ENCODE data around the gene TMPRSS6.

Gene TMPRSS6

DNA sequence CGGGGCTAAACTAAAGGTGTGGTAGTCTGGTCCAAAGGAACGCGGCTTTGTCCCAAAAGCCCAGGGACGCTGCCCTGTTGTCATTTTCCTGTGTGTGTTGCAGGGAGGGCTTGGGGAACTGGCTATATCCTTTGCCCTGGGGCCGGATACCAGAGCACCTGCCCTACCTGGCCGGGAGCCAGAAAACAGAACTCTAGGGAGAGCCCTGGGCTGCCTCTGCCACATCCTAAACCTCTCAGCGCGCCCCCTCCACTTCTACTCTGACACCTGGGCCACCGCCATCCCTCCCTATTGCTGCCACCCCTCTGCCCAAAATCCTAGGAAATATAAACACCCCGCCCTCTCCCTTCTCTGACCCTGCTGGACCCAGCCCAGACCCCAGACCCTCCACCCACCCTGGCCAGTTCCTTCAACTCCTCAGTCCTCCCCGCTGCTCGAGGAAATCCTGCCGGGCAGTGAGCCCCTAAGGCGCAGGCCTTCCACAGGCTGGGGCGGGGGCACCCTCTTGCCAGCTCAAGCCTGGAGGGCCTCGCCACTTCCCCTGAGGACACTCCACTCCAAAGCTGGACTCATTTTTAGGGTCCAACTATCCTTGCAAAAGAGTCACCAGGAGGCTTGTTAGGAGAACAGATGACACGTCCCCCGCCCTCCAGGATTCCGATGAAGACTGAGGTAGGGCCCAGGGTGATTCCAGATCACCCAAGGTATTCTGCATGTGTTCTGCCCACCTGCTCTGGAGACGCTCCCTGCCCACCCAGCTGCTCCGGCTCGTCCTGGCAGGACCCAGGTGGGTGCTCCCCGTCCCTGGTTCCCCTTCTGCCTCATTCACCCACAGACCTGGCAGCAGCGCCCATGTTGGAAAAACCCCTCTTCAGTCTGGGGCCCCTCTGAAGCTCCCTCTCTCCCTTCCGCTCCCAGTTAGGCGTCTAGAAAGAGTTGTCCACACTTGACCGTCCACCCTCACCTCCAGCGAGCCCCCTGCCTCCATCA lies 45.8 kb downstream of the TMPRSS6 start:
- no peak for DNase-seq

GRCh38 chr22:37062702-37063381 lies 46.7 kb downstream of the TMPRSS6 start:
- no peak for DNase-seq

- DNase-seq = peak in 1 of 2 experiments; percentile 40
These were observed 47.2 kb downstream of the TMPRSS6 start for GRCh38 chr22:37062376-37062675.

DNA sequence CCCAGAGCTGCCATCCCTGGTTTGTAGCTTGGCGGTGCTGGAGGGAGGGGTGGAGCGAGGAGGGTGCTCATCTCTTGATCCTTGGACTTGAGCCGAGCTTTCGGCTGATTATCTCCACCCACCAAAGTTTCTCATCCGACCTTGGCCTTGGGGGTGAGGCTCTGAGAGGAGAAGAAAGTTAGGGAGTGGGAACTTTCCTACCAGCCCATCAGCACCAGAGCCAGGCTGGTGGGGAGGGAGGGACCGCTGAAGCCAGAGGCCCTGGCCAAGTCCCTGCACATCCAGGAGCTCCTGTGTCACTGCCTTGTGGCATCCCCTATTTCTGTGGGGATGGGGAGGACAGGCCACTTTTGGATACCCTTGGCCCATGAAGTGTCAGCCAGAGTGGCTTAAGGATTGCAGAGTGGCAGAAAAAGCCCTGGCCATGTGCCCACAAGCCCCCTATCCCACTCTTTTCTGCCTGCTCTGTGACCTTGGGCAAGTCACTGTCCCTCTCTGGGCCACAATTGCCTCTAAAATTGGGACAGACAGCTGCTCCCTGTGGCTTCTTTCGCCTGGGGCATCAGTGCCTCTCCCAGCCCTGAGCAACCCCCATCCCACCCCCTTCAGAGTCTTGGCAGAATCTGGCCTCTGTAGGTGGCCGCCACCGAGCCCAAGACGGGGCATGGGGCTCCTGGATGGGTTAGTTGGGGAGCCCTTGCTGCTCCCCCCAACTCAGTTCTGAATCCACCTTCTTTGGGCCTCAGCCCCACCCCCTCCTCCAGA lies 47.7 kb downstream of the TMPRSS6 start:
- no peak for DNase-seq

- peak; percentile 72 to 79 for DNase-seq
These were observed 48.5 kb downstream of the TMPRSS6 start for GRCh38 chr22:37060801-37061610.

- DNase-seq = no peak
These were observed 49.5 kb downstream of the TMPRSS6 start for GRCh38 chr22:37059876-37060449.

GRCh38 chr22:37058917-37059701 lies 50.4 kb downstream of the TMPRSS6 start:
- no peak for DNase-seq

DNA sequence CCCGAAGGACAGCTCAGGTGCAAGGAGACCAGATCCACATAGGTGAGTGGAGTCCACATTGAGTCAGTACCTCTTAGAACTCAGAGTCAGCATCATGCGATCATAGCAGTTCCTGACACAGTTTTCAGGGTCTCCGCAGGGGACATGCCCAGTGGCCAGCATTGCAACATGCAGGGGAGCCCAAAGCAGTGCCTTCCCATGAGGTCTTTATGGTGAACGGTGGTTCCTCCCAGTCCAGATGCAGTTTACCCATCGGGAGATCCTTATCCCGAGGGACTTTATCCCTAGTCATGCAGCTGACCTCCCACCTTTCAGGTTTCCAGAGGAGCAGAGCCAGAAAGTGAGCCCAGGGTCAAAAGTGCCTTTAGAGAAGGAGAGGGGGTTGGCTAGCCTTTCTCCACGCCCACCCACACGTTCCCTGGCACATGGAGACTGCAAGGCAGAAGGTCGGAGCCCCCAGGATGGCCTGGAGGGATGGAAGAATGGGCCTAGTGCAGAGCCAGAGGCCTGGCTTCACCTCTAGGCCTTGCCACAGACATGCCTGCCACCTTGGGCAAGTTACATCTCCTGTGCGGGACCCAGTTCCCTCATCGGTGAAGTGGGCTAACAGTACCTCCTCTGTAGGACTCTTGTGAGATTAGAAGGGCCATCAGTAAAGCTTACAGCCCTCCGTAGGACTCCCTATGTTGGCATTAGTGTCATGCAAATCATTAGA lies 51.6 kb downstream of the TMPRSS6 start:
- no peak for DNase-seq

- DNase-seq = no peak
These were observed 52.3 kb downstream of the TMPRSS6 start for GRCh38 chr22:37057226-37057625.

DNA sequence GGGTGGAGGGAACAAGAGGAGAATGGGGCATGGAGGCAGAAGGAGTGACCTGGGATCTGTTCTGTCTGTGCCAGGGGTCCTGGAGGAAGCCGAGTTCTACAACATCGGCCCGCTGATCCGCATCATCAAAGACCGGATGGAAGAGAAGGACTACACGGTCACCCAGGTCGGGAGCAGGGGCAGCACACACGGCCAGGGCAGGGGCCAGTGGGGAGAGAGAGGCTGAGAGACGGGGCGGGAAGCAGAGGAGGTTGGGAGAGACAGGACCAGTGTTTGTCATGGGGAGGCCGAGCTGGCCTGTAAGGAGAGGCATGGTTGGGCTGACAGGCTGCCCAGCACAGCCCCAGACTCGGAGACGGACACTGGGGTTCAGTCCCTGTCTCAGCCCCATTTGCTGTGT lies 53.3 kb downstream of the TMPRSS6 start:
- no peak for DNase-seq

DNA sequence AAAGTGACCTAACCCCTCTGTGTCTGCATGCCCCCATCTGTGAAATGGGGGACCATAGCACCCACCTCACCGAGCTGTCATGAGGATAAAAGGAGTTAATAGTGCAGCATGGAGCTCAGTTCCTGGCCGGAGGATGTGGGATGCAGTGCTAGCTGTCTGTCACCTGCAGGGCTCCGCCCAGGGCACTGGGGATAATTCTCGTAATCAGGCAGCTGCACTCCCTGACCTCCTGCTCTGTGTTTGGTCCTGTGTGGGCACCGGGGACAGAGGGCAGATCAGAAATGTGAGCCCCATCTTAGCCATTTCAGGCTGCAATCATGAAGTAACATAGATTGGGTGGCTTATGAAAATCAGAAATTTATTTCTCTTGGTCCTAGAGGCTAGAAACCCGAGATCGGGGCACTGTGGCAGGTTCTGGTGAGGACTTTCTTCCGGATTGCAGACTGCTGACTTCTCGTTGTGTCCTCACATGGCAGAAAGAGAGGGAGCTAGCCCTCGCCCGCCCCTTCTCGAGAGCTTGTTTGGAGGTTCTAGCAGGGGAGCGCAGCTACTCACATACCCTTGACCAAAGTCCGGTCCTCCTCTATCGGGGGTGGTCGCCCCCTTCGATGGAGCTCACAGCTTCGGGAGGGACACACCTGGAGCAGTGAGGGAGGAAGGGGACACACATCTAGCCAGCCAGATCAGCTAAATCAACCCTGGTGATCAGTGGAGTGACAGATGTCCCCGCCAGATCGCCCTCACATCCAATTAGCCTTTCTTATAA lies 54.7 kb downstream of the TMPRSS6 start:
- no peak for DNase-seq

GRCh38 chr22:37054056-37054395 lies 55.5 kb downstream of the TMPRSS6 start:
- DNase-seq = no peak

- DNase-seq = no peak
These were observed 56.0 kb downstream of the TMPRSS6 start for GRCh38 chr22:37053310-37054055.

DNA sequence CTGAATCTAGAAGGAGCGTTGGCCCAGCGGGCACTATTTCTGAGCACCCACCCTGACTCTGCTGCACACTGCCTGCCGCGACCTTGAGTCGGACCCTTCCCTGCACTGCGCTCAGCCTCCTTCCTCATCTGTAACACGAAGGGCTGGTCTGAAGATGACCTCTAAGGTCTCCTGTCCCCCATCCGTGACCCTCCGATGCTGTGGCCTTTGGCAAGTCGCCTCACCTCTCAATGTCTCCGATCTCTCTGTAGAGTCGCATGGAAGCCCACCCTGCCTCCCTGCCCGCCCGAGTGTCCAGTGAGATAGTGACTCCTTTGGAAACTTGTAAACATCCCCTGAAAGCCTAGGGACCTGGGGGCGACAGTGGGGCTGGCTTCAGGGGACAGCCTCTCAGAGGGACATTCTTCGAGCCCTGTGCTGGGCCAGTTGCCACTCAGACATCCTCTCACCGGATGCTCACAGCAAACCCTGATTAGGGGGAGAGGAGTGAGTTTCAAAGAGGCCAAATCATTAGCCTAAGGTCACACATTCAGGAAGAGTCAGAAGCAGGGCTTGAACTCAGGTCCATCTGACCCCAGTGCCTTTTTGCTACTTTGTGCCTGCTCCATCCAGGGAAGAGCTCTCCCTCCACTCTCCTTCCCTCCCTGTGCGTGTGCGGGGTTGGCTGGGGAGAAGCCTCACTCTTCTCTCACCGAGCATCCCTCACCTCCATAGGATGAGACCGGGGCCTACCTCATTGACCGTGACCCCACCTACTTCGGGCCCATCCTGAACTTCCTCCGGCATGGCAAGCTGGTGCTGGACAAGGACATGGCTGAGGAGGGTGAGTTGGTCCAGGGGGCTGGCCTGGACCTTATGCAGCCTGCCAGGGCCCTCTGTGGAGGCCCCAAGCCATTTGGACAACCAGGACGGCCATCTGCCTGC lies 56.9 kb downstream of the TMPRSS6 start:
- no peak for DNase-seq

DNA sequence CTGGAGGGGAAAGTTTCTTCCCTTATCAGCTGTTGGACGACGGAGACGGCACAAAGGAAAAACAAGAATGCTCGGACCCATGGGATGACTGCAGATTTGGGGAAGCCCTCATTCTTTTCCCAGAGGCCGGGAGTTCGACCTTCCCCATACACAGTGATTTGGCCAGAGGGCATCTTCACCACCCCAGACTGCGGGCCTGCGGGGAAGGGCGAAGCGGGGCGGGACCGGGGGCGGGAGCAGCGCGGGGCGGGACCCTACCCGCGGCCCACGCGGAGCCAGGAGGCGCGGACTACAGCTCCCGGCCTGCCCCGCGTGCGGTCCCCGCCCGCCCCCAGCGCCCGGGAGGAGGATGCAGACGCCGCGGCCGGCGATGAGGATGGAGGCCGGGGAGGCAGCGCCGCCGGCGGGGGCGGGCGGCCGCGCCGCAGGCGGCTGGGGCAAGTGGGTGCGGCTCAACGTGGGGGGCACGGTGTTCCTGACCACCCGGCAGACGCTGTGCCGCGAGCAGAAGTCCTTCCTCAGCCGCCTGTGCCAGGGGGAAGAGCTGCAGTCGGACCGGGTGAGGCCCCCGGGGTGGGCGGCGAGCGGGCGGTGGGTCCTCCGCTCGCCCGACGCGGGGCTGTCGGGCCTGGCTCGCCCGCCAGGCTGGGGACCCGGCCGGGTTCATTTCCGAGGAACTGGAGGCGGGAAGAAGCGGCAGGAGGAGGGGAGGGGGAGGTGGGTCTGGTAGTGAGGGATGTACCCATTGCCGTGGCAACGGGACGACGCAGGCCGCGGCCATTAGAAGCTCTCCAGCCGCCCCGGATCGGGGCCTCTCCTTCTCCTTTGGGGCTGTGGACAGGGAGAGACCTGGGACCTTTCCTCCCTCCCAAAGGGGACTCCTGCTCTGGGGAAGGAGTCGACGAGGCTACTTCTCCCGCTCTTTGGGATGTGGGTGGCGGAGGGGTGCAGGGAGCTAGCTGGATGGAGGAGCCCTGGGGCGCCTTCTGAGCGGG lies 57.8 kb downstream of the TMPRSS6 start, which contains the start of gene KCTD17:
KCTD17 (plus strand) TSS at position 352 of the 995 bp plus-strand sequence; CDS start at position 371, 19 bp downstream.
- peak; percentile 79 to 82 for DNase-seq

DNA sequence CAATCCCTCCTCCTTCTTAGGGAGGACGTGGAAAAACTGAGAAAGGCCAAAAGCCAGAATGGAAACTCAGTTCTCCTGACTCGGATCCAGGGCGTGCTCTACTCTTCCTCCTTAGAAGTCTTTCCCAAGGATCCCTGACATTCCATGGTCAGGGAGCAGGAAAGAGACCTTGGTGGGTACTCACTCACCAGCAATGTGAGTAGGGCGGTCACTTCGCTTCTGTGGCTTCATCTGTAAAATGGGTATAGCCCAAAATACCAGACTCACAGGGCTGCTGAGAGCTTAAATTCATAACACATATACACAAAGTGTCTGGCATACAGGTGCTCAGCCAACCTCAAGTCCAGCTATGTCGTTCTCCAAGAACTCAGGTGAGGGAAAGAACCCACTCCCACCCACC lies 58.6 kb downstream of the TMPRSS6 start:
- no peak for DNase-seq

DNA sequence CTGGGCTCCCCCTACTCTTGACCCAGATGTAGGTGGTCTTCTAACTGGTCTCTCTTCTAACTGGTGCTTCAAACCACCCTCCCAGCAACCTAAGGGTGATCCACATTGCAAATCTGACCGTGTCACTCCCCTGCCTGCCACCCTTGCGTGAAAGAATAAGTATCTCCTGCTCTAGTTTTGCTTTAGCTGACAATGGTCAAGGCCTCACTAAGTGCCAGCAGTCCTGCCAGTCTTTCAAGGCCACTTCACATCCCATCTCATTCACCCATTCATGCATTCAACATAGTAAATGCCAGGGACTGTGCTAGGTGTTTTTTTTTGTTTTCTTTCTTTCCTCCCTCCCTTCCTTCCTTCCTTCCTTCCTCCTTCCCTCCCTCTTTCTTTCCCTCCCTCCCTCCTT lies 60.3 kb downstream of the TMPRSS6 start:
- no peak for DNase-seq
